ENCODE results near the gene ALKBH4. TPM values are rescaled to one million over a fixed set of nuclear protein-coding genes. Genes with fewer than 3 reads are reported as not detected.
"Not testable (repeated sequence)": the region's sequence is repeated elsewhere in the genome, so short reads cannot be mapped to it uniquely, and the experiment has no call there.

ALKBH4 gene
- total and polyA plus RNA-seq, 2 of the 8 experiments (the other 6 are each of a cell fraction or from before 2014, with no cell fraction given), result 10.2 to 16.6 TPM

DNA sequence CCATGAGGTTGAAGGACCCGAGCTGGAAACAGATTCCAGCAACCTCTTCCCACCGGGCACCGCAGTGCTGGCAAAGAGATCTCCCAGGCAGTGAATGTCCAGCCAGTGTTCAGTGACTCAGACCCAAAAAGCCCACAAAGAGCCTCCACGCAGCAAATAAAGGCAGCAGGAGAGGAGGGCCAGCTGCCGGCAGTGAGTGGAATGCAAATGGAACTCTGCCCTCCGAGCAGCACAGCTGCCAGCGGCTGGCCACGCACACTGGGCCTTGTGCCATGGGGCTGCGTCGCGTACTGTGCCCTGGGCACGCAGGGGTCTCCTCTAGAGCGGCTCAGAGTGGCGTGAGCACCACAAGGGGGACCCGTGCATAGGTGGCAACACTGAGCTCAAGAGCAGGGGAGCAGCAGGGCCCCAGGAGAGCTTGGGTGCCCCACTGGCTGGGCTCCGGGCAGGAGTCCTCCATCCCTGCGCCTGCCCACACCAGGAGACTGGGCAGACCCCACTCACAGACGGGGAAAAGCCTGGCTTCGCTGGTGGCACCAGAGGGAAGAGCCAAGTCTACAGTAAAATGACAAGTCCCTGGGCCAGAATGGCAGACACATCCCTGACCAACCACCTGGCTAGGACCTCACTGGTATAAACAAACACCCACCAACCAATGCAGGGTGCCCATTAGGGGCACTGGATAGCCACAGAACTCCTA, 10.2 kb upstream of the ALKBH4 start:
- H3K9ac ChIP-seq (replicated peaks in 1 of 4; ENCODE audit: extremely low read depth in 1 of 4, low read depth in 3 of 4, low read length in 3 of 4); H3K9me3 ChIP-seq (ENCODE audit: insufficient read depth in 2 of 2, low read depth in 1 of 2, low read length in 1 of 2); H3K4me2 ChIP-seq (ENCODE audit: insufficient read depth in 1 of 2, low read depth in 2 of 2, low read length in 2 of 2); H4K91ac ChIP-seq (replicated peaks; ENCODE audit: insufficient read length, low read length); H2BK5ac ChIP-seq (ENCODE audit: low read depth, low read length); H3K14ac ChIP-seq (ENCODE audit: insufficient read length); H3K27me3 ChIP-seq (replicated peaks in 1 of 4; ENCODE audit: control insufficient read depth in 3 of 4, extremely low read depth in 1 of 4, insufficient read depth in 3 of 4, low read length in 3 of 4); H3K4me1 ChIP-seq (replicated peaks in 1 of 4; ENCODE audit: control insufficient read depth in 3 of 4, insufficient read depth in 4 of 4, low read length in 3 of 4); H4K8ac ChIP-seq (ENCODE audit: extremely low read depth, insufficient read depth, low read length); H2BK15ac ChIP-seq (ENCODE audit: low read length); H3K4ac ChIP-seq (replicated peaks; ENCODE audit: insufficient read length, low read depth, low read length); CTCF ChIA-PET (ENCODE audit: partially characterized antibody); H3K56ac ChIP-seq (replicated peaks; ENCODE audit: insufficient read length, low read depth, low read length); H3K27ac ChIP-seq (ENCODE audit: low read depth, low read length); H3K18ac ChIP-seq (ENCODE audit: extremely low read depth, low read length); H2BK12ac ChIP-seq (ENCODE audit: low read depth, low read length); H4K5ac ChIP-seq (ENCODE audit: insufficient read length, low read depth, low read length); H2BK20ac ChIP-seq (ENCODE audit: low read length); H3K23ac ChIP-seq (ENCODE audit: insufficient read length); H3K4me3 ChIP-seq (ENCODE audit: extremely low read depth in 1 of 4, insufficient read depth in 2 of 4, low read depth in 3 of 4, low read length in 4 of 4); H4K20me1 ChIP-seq (replicated peaks in 1 of 2; ENCODE audit: control insufficient read depth in 1 of 2, insufficient read depth in 2 of 2, low read length in 2 of 2); FAIRE-seq; POLR2A ChIA-PET (ENCODE audit: partially characterized antibody); H2AFZ ChIP-seq (ENCODE audit: low read length); H3K23me2 ChIP-seq (ENCODE audit: low read depth, low read length); H3K79me2 ChIP-seq (ENCODE audit: control insufficient read depth in 1 of 2, insufficient read depth in 2 of 2, low read length in 2 of 2); H2BK120ac ChIP-seq (replicated peaks; ENCODE audit: low read depth, low read length); H2AK5ac ChIP-seq (ENCODE audit: low read depth, low read length); H3K79me1 ChIP-seq (ENCODE audit: low read depth, low read length): not testable (repeated sequence)
- WGBS, 2 experiments (ENCODE audit: extremely low coverage in 1 of 2, insufficient coverage in 1 of 2, insufficient read length in 1 of 2, insufficient replicate concordance in 2 of 2, low coverage in 1 of 2, low lambda C conversion rate in 2 of 2, missing lambda C conversion rate in 1 of 2), result 97% methylated on average over 6 of the region's 19 CpGs; no CpG with 5 or more reads in 1 of the 2 experiments
- peaks cover 2 to 14% (median 8%) of the 10 kb centered on the region in 4 experiments; a peak in 5 of 8 replicates for H3K36me3 ChIP-seq (ENCODE audit: control insufficient read depth in 2 of 4, insufficient read depth in 4 of 4, low read length in 3 of 4)
- DNase-seq (ENCODE audit: low read depth in 1 of 2, low spot score in 2 of 2), result peak in 1 of 2 experiments; percentile 27

GRCh38 chr7:102474116-102474515, 9.5 kb upstream of the ALKBH4 start:
- not testable (repeated sequence) for H2AFZ ChIP-seq (ENCODE audit: low read length); H3K4me1 ChIP-seq (replicated peaks in 1 of 4; ENCODE audit: control insufficient read depth in 3 of 4, insufficient read depth in 4 of 4, low read length in 3 of 4); H3K9ac ChIP-seq (replicated peaks in 1 of 4; ENCODE audit: extremely low read depth in 1 of 4, low read depth in 3 of 4, low read length in 3 of 4); H2BK15ac ChIP-seq (ENCODE audit: low read length); H3K56ac ChIP-seq (replicated peaks; ENCODE audit: insufficient read length, low read depth, low read length); H2AK5ac ChIP-seq (ENCODE audit: low read depth, low read length); H3K79me2 ChIP-seq (ENCODE audit: control insufficient read depth in 1 of 2, insufficient read depth in 2 of 2, low read length in 2 of 2); H4K5ac ChIP-seq (ENCODE audit: insufficient read length, low read depth, low read length); H3K79me1 ChIP-seq (ENCODE audit: low read depth, low read length); H3K27ac ChIP-seq (ENCODE audit: low read depth, low read length); H4K20me1 ChIP-seq (replicated peaks in 1 of 2; ENCODE audit: control insufficient read depth in 1 of 2, insufficient read depth in 2 of 2, low read length in 2 of 2); H2BK20ac ChIP-seq (ENCODE audit: low read length); H3K9me3 ChIP-seq (ENCODE audit: insufficient read depth in 2 of 2, low read depth in 1 of 2, low read length in 1 of 2); H3K27me3 ChIP-seq (replicated peaks in 1 of 4; ENCODE audit: control insufficient read depth in 3 of 4, extremely low read depth in 1 of 4, insufficient read depth in 3 of 4, low read length in 3 of 4); H3K23me2 ChIP-seq (ENCODE audit: low read depth, low read length); H2BK12ac ChIP-seq (ENCODE audit: low read depth, low read length); H4K8ac ChIP-seq (ENCODE audit: extremely low read depth, insufficient read depth, low read length); H3K4me2 ChIP-seq (ENCODE audit: insufficient read depth in 1 of 2, low read depth in 2 of 2, low read length in 2 of 2); H4K91ac ChIP-seq (replicated peaks; ENCODE audit: insufficient read length, low read length); FAIRE-seq; H3K18ac ChIP-seq (ENCODE audit: extremely low read depth, low read length); H3K4me3 ChIP-seq (ENCODE audit: extremely low read depth in 1 of 4, insufficient read depth in 2 of 4, low read depth in 3 of 4, low read length in 4 of 4); H2BK5ac ChIP-seq (ENCODE audit: low read depth, low read length); H3K4ac ChIP-seq (replicated peaks; ENCODE audit: insufficient read length, low read depth, low read length); H2BK120ac ChIP-seq (replicated peaks; ENCODE audit: low read depth, low read length); H3K23ac ChIP-seq (ENCODE audit: insufficient read length); H3K14ac ChIP-seq (ENCODE audit: insufficient read length)
- H3K36me3 ChIP-seq (ENCODE audit: control insufficient read depth in 2 of 4, insufficient read depth in 4 of 4, low read length in 3 of 4), result peaks cover 2 to 14% (median 8%) of the 10 kb centered on the region in 4 experiments; a peak in 5 of 8 replicates
- ChIA-PET POLR2A (ENCODE audit: partially characterized antibody) (interaction anchor here (1.3 kb wide), 1 partner anchor 10 kb away, joined by 5 read pairs; the partner anchor contains the start of genes ALKBH4 and LRWD1), CTCF (ENCODE audit: partially characterized antibody) (interaction anchor here (1.5 kb wide), 1 partner anchor 62 kb away, joined by 3 read pairs; no protein-coding TSS in a partner anchor)
- peak in 1 of 2 experiments; percentile 35 for DNase-seq (ENCODE audit: low read depth in 1 of 2, low spot score in 2 of 2)
- WGBS, 2 experiments (ENCODE audit: extremely low coverage in 1 of 2, insufficient coverage in 1 of 2, insufficient read length in 1 of 2, insufficient replicate concordance in 2 of 2, low coverage in 1 of 2, low lambda C conversion rate in 2 of 2, missing lambda C conversion rate in 1 of 2), result no CpG with 5 or more reads among the region's 14 CpGs
